Transverse colon (tissue), 4 donors: Measurements from ENCODE around the gene CDK10.

Source experiments
- EP300 ChIP-seq: sonication (generic); formaldehyde crosslinking; IDR thresholded peaks from one replicate; pipeline ENCODE4 v1.6.1; 2017; ENCODE audit warnings: antibody characterized with exemption, low read depth
- POLR2A ChIP-seq: fragments of 450-650 bp; IDR thresholded peaks from one replicate; pipeline ENCODE4 v1.6.1; 2016; ENCODE audit warnings: antibody characterized with exemption, mild to moderate bottlenecking, moderate library complexity
- POLR2AphosphoS5 ChIP-seq, 3 donors: sonication (generic); formaldehyde crosslinking; IDR thresholded peaks; one replicate each; pipeline ENCODE4 v1.6.1; 2016; ENCODE audit warnings: antibody characterized with exemption in 3 of 3
- TF ChIP-seq, protein P1 (sequence below), 5 experiments: fragments of 200-600 bp in 3 of 5; fragments of 450-650 bp in 2 of 5; sonication (generic) in 3 of 5; IDR thresholded peaks; 1 replicate in 2 of 5; 2 replicates in 3 of 5; pipeline ENCODE4 v1.5.1; 2016 to 2017; ENCODE audit warnings: antibody characterized with exemption in 5 of 5, inconsistent platforms in 3 of 5, mild to moderate bottlenecking in 2 of 5, moderate library complexity in 1 of 5

DNA sequence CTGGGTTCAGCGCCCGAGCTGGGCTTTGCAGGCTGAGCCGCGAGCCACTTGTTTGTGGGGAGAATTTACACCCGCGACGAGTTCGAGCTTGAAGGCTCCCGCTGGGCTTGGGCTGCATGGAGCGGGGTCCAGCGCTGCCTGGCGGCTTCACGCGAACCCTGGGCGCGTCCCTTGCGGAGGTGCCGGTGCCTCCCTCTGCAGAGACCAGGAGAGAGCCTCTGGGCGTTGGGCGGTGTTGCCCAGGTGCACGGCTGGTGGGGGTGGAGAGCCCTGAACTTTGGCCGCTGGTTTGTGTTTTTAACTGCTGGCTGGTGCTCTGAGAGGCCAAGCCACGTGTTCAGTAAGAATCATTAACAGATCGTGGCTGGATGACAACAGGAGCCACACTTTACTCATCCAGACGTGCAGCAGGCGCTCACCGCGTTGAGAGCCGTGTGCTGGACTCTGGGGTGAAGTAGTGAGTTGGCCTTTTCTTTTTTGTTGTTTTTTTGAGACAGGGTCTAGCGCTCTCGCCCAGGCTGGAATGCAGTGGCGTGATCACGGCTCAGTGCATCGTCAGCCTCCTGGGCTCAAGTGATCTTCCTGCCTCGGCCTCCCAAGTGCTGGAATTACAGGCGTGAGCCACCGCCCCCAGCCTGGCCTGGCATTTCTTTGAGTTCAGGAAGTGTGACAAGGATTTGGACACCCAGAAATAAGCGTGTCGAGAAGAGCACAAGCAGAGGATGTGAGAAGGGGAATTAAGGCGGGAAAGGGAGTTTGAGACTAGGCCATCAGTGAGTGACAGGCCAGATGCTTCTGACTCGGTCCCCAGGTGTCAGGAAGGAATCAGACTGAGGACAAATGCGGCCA, 827 bp downstream of the CDK10 start:
- TF ChIP-seq, protein P1, sequence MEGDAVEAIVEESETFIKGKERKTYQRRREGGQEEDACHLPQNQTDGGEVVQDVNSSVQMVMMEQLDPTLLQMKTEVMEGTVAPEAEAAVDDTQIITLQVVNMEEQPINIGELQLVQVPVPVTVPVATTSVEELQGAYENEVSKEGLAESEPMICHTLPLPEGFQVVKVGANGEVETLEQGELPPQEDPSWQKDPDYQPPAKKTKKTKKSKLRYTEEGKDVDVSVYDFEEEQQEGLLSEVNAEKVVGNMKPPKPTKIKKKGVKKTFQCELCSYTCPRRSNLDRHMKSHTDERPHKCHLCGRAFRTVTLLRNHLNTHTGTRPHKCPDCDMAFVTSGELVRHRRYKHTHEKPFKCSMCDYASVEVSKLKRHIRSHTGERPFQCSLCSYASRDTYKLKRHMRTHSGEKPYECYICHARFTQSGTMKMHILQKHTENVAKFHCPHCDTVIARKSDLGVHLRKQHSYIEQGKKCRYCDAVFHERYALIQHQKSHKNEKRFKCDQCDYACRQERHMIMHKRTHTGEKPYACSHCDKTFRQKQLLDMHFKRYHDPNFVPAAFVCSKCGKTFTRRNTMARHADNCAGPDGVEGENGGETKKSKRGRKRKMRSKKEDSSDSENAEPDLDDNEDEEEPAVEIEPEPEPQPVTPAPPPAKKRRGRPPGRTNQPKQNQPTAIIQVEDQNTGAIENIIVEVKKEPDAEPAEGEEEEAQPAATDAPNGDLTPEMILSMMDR (IDR thresholded peaks at IDR 0.05): no peak
- TF ChIP-seq POLR2A (peak; percentile 86), EP300 (no peak), POLR2AphosphoS5 (IDR thresholded peaks at IDR 0.05) (peak; percentile 24 to 94 (median 90))
